ENCODE results near the gene SLC29A1. TPM values are rescaled to one million over a fixed set of nuclear protein-coding genes. Genes with fewer than 3 reads are reported as not detected.
A peak's percentile ranks its signal among the peaks of the same experiment; 100 is the strongest.

The SLC29A1 gene
- total and polyA plus RNA-seq, 2 of the 8 experiments (the other 6 are each of a cell fraction or from before 2014, with no cell fraction given): 187 to 558 TPM

GRCh38 chr6:44223319-44224028, at the start of gene SLC29A1 (continued):
- TF ChIP-seq KDM5A (IDR thresholded peaks at IDR 0.05; ENCODE audit: low read length) (no peak), JUND (IDR thresholded peaks at IDR 0.05; ENCODE audit: low read length) (no peak), ASH2L (IDR thresholded peaks at IDR 0.05; ENCODE audit: low read length) (peak; percentile 44), POLR2AphosphoS5 (IDR thresholded peaks at IDR 0.05; ENCODE audit: low read depth, low read length) (peak; percentile 76), RXRA (IDR thresholded peaks at IDR 0.05; ENCODE audit: insufficient read depth, low read depth, low read length) (no peak), PHF8 (conservative IDR thresholded peaks at IDR 0.05; ENCODE audit: low read depth, low read length) (peak; percentile 71), POLR2A (IDR thresholded peaks at IDR 0.05; ENCODE audit: control extremely low read depth in 1 of 2, low read depth in 2 of 2, low read length in 2 of 2) (peak in 1 of 2 experiments; percentile 65; a peak in 2 of 3 replicates), TAF7 (optimal IDR thresholded peaks at IDR 0.05; ENCODE audit: borderline replicate concordance, low read depth, low read length) (peak; percentile 54), CREB1 (IDR thresholded peaks at IDR 0.05) (peak; percentile 53; the same call in 1 of the 2 replicates), RBBP5 (IDR thresholded peaks at IDR 0.05; ENCODE audit: borderline replicate concordance, low read depth, low read length) (peak; percentile 32), KDM4A (IDR thresholded peaks at IDR 0.05; ENCODE audit: low read depth, low read length, severe bottlenecking) (peak; percentile 60), MAX (IDR thresholded peaks at IDR 0.05) (peak; percentile 84), CTCF (IDR thresholded peaks at IDR 0.05; ENCODE audit: control extremely low read depth in 1 of 3, insufficient read depth in 1 of 3, low read depth in 1 of 3, low read length in 3 of 3) (peak in 2 of 3 experiments; percentile 39 to 44; a peak in 3 of 4 replicates), TAF1 (IDR thresholded peaks at IDR 0.05; ENCODE audit: low read depth, low read length) (peak; percentile 66), E2F6 (IDR thresholded peaks at IDR 0.05) (peak; percentile 69), SAP30 (IDR thresholded peaks at IDR 0.05; ENCODE audit: insufficient read depth, insufficient replicate concordance, low read length) (peak; percentile 10), SIN3A (conservative IDR thresholded peaks at IDR 0.05 in 1 of 2, IDR thresholded peaks at IDR 0.05 in 1 of 2; ENCODE audit: low read depth in 1 of 2, low read length in 2 of 2) (peak in 1 of 2 experiments; percentile 75; a peak in 2 of 4 replicates), USF2 (IDR thresholded peaks at IDR 0.05; ENCODE audit: low read length) (peak; percentile 50)
